Gastroesophageal sphincter (tissue), 4 donors: Measurements from ENCODE around the gene GIPC3. TPM values are rescaled to one million over a fixed set of nuclear protein-coding genes. Genes with fewer than 3 reads are reported as not detected.

Experiments
- ATAC-seq: fragments of 150-250 bp; one replicate; pipeline ENCODE4 v1.9.1; 2016; ENCODE audit warnings: mild to moderate bottlenecking, moderate library complexity
- H3K27ac ChIP-seq, 4 donors: fragments of 200-600 bp; sonication (generic) in 3 of 4; 1 replicate in 3 of 4; 2 replicates in 1 of 4; pipeline ENCODE4 v1.5.1; 2016 to 2019
- H3K27me3 ChIP-seq: fragments of 200-600 bp; sonication (generic); one replicate; pipeline ENCODE4 v1.5.1; 2019
- H3K36me3 ChIP-seq, 2 donors: fragments of 200-600 bp; sonication (generic); one replicate each; pipeline ENCODE4 v1.5.1; 2019; ENCODE audit warnings: control low read depth in 1 of 2
- H3K4me1 ChIP-seq, 3 donors: fragments of 200-600 bp; sonication (generic); 1 replicate in 2 of 3; 2 replicates in 1 of 3; pipeline ENCODE4 v1.5.1; 2016 to 2019; ENCODE audit warnings: control low read depth in 2 of 3
- H3K4me3 ChIP-seq, 2 donors: fragments of 200-600 bp; sonication (generic); one replicate each; pipeline ENCODE4 v1.5.1; 2019; ENCODE audit warnings: mild to moderate bottlenecking in 1 of 2, moderate library complexity in 1 of 2
- H3K9me3 ChIP-seq, 3 donors: fragments of 200-600 bp; sonication (generic); one replicate each; pipeline ENCODE4 v1.5.1; 2017 to 2019; ENCODE audit warnings: control low read depth in 2 of 3
- EP300 ChIP-seq: sonication (generic); formaldehyde crosslinking; IDR thresholded peaks from one replicate; pipeline ENCODE4 v1.6.1; 2017; ENCODE audit warnings: antibody characterized with exemption, mild to moderate bottlenecking
- POLR2A ChIP-seq, 2 donors: fragments of 450-650 bp; IDR thresholded peaks; one replicate each; pipeline ENCODE4 v1.6.1; 2017; ENCODE audit warnings: antibody characterized with exemption in 2 of 2, mild to moderate bottlenecking in 2 of 2, moderate library complexity in 1 of 2
- POLR2AphosphoS5 ChIP-seq: sonication (generic); formaldehyde crosslinking; IDR thresholded peaks from one replicate; pipeline ENCODE4 v1.6.1; 2017; ENCODE audit warnings: antibody characterized with exemption
- WGBS, 2 donors: methylation state at CpG; one replicate each; pipeline ENCODE4 v1.1.5; 2018; ENCODE audit warnings: low coverage in 1 of 2; 5-methylcytosine and 5-hydroxymethylcytosine counted together
- total RNA-seq, 4 donors: library from RNA; depleted of rRNA; stranded (reverse); fragments of >200 nt; gene quantifications; one replicate each; pipeline ENCODE4 v1.1.0, GENCODE V29; 2016
- TF ChIP-seq, protein P1 (sequence below), 4 experiments: fragments of 200-600 bp in 2 of 4; fragments of 450-650 bp in 2 of 4; sonication (generic) in 1 of 4; IDR thresholded peaks; one replicate each; pipeline ENCODE4 v1.5.1; 2017 to 2019; ENCODE audit warnings: antibody characterized with exemption in 4 of 4, mild to moderate bottlenecking in 2 of 4, moderate library complexity in 2 of 4

Gene GIPC3
- total RNA-seq, 4 donors from 2014 or later: 0.94 to 16.8 (median 2.1) TPM

DNA sequence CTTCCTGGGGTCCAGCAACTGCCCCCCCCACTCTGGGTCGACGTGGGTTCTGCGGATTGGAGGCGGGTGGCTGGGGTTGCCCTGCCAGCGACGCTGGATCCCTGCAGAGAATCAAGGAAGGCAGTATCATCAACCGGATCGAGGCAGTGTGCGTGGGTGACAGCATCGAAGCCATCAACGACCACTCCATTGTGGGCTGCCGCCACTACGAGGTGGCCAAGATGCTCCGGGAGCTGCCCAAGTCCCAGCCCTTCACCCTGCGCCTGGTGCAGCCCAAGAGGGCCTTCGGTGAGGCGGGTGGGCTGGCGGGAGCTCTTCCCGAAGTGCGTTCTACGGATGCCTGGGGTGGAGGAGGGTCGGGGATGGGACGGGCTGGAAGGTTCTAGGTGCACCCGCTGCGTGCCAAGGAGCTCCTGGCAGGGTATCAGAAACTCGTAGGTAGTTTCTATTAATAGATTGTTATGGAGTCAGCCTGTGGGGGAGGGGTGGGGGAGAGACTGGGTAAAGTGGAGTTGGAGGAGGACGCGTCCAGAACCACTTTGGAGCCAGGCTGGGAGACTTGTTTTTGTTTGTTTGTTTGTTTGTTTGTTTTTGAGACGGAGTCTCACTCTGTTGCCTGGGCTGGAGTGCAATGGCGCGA lies 1.5 kb downstream of the GIPC3 start:
- ATAC-seq: peak; percentile 62
- H3K36me3 ChIP-seq: peaks cover 0 to 4% of the 10 kb centered on the region in 2 donors
- H3K4me1 ChIP-seq: peaks cover 0 to 25% (median 10%) of the 10 kb centered on the region in 3 donors
- TF ChIP-seq EP300 (no peak), POLR2A (IDR thresholded peaks at IDR 0.05) (no peak), POLR2AphosphoS5 (no peak)
- TF ChIP-seq, protein P1, sequence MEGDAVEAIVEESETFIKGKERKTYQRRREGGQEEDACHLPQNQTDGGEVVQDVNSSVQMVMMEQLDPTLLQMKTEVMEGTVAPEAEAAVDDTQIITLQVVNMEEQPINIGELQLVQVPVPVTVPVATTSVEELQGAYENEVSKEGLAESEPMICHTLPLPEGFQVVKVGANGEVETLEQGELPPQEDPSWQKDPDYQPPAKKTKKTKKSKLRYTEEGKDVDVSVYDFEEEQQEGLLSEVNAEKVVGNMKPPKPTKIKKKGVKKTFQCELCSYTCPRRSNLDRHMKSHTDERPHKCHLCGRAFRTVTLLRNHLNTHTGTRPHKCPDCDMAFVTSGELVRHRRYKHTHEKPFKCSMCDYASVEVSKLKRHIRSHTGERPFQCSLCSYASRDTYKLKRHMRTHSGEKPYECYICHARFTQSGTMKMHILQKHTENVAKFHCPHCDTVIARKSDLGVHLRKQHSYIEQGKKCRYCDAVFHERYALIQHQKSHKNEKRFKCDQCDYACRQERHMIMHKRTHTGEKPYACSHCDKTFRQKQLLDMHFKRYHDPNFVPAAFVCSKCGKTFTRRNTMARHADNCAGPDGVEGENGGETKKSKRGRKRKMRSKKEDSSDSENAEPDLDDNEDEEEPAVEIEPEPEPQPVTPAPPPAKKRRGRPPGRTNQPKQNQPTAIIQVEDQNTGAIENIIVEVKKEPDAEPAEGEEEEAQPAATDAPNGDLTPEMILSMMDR (IDR thresholded peaks at IDR 0.05): no peak
- no peak overlapping the region for H3K4me3 ChIP-seq
- H3K27ac ChIP-seq: peak overlapping the region in 3 of 4 donors; percentile 66 to 76 (median 74)
- no peaks in the 10 kb centered on the region for H3K9me3 ChIP-seq
- 56% methylated on average over 5 of the region's 31 CpGs; no CpG with 5 or more reads in 1 of the 2 donors for WGBS, 2 donors
- peaks cover 20% of the 10 kb centered on the region for H3K27me3 ChIP-seq

DNA sequence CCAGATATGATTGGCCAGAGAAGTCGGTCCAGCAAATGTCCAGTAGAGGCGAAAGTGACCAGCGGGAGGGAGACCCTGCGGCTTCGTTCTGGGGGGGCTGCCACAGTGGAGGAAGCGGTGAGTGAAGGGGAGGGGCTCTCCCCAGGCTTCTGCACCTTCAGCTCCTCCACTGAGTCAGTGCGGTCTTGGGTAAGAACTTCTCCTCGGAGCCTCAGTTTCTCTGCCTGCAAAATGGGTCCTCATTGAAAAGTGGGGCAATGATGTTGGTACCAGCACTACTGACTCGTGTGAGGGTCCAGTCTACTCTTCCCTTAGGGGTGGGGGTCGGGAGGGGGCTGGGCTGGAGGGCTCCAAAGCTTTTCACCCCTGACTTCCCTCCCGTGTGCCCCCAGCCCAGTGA lies 4.2 kb downstream of the GIPC3 start:
- H3K9me3 ChIP-seq: no peaks in the 10 kb centered on the region
- peaks cover 20% of the 10 kb centered on the region for H3K27me3 ChIP-seq
- H3K27ac ChIP-seq: no peak overlapping the region
- 92% methylated on average over 4 of the region's 11 CpGs; no CpG with 5 or more reads in 1 of the 2 donors for WGBS, 2 donors
- H3K36me3 ChIP-seq: peaks cover 0 to 4% of the 10 kb centered on the region in 2 donors
- no peak for TF ChIP-seq POLR2AphosphoS5
- no peak for TF ChIP-seq POLR2A (IDR thresholded peaks at IDR 0.05)
- no peak for TF ChIP-seq EP300
- TF ChIP-seq, protein P1 (IDR thresholded peaks at IDR 0.05): no peak
- ATAC-seq: no peak
- H3K4me3 ChIP-seq: no peak overlapping the region
- H3K4me1 ChIP-seq: peaks cover 0 to 25% (median 10%) of the 10 kb centered on the region in 3 donors

DNA sequence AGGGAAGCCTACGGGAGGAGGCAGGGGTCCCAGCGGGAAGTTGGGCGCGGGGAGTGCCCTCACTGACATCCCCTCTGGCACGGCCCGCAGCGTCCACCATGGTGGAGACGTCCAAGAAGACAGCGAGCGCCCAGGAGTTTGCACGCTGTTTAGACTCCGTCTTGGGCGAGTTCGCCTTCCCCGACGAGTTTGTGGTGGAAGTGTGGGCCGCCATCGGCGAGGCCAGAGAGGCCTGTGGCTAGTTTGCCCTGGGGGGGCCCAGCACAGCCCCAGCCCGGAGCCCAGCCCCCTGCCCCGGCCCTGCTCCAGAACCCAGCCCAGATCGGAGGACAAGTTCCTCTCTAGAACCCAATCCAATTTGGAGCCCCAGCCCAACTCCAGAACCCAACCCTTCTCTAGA lies 4.7 kb downstream of the GIPC3 start:
- TF ChIP-seq POLR2A (IDR thresholded peaks at IDR 0.05): no peak
- TF ChIP-seq POLR2AphosphoS5: no peak
- no peak for TF ChIP-seq EP300
- TF ChIP-seq, protein P1 (IDR thresholded peaks at IDR 0.05): no peak
- peaks cover 0 to 4% of the 10 kb centered on the region in 2 donors for H3K36me3 ChIP-seq
- peaks cover 15% of the 10 kb centered on the region for H3K27me3 ChIP-seq
- no CpG with 5 or more reads among the region's 22 CpGs for WGBS, 2 donors
- ATAC-seq: no peak
- H3K4me3 ChIP-seq: no peak overlapping the region
- peaks cover 0 to 25% (median 10%) of the 10 kb centered on the region in 3 donors for H3K4me1 ChIP-seq
- H3K27ac ChIP-seq: no peak overlapping the region
- no peaks in the 10 kb centered on the region for H3K9me3 ChIP-seq

DNA sequence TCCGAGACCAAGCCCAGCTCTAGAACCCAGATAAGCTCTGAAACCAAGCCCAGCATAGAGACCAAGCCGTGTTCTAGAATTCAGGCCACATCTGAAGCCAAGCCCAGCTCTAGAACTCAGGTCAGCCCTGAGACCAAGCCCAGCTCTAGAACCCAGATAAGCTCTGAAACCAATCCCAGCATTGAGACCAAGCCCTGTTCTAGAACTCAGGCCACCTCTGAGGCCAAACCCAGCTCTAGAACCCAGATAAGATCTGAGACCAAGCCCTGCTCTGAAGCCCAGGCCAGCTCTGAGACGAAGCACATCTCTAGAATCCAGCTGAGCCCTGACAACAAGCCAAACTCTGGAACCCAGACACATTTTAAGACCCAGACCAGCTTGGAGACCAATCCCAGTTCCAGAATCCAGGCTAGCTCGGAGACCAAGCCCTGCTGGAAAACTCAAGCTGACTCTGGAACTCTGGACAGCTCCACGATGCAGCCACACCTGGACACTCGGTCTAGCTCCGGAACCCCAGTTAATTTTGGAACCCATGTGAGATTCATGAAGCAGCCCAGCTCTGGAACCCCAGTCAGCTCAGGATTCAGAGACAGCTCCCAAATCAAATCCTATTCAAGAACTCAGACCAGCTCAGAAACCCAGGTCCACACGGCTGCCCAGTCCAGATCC lies 5.8 kb downstream of the GIPC3 start:
- no peak overlapping the region for H3K4me3 ChIP-seq
- TF ChIP-seq POLR2A (IDR thresholded peaks at IDR 0.05) (no peak), POLR2AphosphoS5 (no peak), EP300 (no peak)
- TF ChIP-seq, protein P1 (IDR thresholded peaks at IDR 0.05): no peak
- 100% methylated on average over 1 of the region's 8 CpGs; no CpG with 5 or more reads in 1 of the 2 donors for WGBS, 2 donors

More for the DNA sequence above, 5.8 kb downstream of the GIPC3 start:
- Histone ChIP-seq H3K27me3 (peaks cover 3% of the 10 kb centered on the region), H3K4me1 (peaks cover 0 to 13% (median 4%) of the 10 kb centered on the region in 3 donors), H3K36me3 (peaks cover 0 to 13% of the 10 kb centered on the region in 2 donors), H3K9me3 (no peaks in the 10 kb centered on the region), H3K27ac (no peak overlapping the region)
- ATAC-seq: no peak
